ENCODE data around the gene ZNF587B. TPM values are rescaled to one million over a fixed set of nuclear protein-coding genes. Genes with fewer than 3 reads are reported as not detected.
"Not testable (repeated sequence)": the region's sequence is repeated elsewhere in the genome, so short reads cannot be mapped to it uniquely, and the experiment has no call there.

ZNF587B gene
- total RNA-seq, 1 donor from 2014 or later, result 15.3 TPM

DNA sequence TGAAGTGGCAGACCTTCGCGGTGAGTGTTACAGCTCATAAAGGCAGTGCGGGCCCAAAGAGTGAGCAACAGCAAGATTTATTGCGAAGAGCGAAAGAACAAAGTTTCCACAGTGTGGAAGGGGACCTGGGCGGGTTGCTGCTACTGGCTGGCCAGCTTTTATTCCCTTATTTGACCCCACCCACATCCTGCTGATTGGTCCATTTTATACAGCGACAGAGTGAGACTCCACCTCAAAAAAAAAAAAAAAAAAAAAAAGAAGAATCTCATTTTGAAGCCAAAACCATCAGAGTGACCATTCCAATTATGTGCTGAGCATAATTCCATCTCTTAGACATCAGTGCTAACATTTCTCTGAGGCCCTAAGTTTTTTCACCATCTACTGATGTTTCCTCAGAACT, 13.4 kb upstream of the ZNF587B start:
- no peaks in the 10 kb centered on the region for H3K36me3 ChIP-seq (ENCODE audit: control insufficient read depth, insufficient read depth, low read length)
- no peaks in the 10 kb centered on the region for H3K27me3 ChIP-seq (ENCODE audit: control insufficient read depth, insufficient read depth, low read length)
- H3K4me3 ChIP-seq (ENCODE audit: low read depth, low read length), result no peak overlapping the region
- no peak for DNase-seq (ENCODE audit: low read depth)
- TF ChIP-seq, protein P1, sequence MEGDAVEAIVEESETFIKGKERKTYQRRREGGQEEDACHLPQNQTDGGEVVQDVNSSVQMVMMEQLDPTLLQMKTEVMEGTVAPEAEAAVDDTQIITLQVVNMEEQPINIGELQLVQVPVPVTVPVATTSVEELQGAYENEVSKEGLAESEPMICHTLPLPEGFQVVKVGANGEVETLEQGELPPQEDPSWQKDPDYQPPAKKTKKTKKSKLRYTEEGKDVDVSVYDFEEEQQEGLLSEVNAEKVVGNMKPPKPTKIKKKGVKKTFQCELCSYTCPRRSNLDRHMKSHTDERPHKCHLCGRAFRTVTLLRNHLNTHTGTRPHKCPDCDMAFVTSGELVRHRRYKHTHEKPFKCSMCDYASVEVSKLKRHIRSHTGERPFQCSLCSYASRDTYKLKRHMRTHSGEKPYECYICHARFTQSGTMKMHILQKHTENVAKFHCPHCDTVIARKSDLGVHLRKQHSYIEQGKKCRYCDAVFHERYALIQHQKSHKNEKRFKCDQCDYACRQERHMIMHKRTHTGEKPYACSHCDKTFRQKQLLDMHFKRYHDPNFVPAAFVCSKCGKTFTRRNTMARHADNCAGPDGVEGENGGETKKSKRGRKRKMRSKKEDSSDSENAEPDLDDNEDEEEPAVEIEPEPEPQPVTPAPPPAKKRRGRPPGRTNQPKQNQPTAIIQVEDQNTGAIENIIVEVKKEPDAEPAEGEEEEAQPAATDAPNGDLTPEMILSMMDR (IDR thresholded peaks at IDR 0.05; ENCODE audit: insufficient read depth, low read length, poor library complexity, severe bottlenecking), result no peak

DNA sequence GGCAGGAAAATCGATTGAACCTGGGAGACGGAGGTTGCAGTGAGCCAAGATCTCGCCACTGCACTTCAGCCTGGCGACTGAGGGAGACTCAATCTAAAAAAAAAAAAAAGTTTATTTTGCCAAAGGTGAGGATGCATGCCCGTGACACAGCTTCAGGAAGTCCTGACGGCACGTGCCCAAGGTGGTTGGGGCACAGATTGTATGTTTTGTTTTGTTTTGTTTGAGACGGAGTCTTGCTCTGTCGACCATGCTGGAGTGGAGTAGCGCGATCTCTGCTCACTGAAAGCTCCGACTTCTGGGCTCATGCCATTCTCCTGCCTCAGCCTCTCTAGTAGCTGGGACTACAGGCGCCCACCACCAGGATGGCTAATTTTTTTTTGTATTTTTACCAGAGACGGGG, 12.1 kb upstream of the ZNF587B start:
- no peak for DNase-seq (ENCODE audit: low read depth)
- Histone ChIP-seq H3K27me3 (ENCODE audit: control insufficient read depth, insufficient read depth, low read length) (no peaks in the 10 kb centered on the region), H3K36me3 (ENCODE audit: control insufficient read depth, insufficient read depth, low read length) (no peaks in the 10 kb centered on the region), H3K4me3 (ENCODE audit: low read depth, low read length) (no peak overlapping the region)
- TF ChIP-seq, protein P1 (IDR thresholded peaks at IDR 0.05; ENCODE audit: insufficient read depth, low read length, poor library complexity, severe bottlenecking), result no peak

DNA sequence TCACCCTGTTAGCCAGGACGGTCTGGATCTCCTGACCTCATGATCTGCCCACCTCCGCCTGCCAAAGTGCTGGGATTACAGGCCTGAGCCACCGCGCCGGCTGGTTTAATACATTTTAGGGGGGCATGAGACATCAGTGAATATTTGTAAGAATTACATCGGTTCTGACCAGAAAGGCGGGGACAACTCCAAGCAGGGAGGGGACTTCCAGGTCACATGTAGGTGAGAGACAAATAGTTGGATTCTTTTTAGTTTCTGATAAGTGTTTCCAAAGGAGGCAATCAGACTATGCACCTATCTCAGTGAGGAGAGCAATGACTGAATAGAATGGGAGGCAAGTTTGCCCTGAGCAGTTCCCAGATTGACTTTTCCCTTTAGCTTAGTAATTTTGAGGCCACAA, 11.7 kb upstream of the ZNF587B start:
- TF ChIP-seq, protein P1 (IDR thresholded peaks at IDR 0.05; ENCODE audit: insufficient read depth, low read length, poor library complexity, severe bottlenecking), result no peak
- DNase-seq (ENCODE audit: low read depth), result no peak
- no peaks in the 10 kb centered on the region for H3K27me3 ChIP-seq (ENCODE audit: control insufficient read depth, insufficient read depth, low read length)
- no peaks in the 10 kb centered on the region for H3K36me3 ChIP-seq (ENCODE audit: control insufficient read depth, insufficient read depth, low read length)
- H3K4me3 ChIP-seq (ENCODE audit: low read depth, low read length), result no peak overlapping the region

DNA sequence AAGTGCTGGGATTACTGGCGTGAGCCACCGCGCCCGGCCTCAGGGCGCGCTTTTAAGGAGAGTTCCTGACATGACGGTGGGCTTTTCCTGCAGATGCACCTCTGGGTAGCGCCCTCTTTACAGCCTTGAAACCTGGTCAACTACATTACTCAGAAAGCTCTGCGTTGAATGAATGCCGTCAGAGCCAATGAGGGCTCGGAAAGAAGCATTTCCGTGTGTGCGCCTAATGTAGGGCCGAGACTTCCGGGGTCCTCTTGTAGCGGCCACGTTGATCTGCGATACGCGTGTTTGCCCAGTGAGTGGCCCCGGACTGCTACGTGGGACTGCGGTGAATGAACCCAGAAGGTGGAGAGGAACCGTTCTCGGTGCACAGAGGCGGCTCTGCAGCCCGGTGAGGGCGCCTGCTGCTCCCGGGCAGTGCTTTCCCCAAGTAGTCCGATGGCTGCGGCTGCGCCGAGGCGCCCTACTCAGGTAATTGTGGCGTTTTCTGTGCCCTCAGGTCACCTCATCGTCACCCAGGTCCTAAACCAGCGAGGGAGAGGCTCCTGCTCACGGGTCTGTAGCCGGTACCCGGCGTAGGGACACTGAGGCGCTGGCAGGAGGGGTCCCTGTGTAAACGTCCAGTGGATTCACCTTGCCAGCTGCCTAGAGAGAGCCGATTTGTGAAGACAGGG, 10.5 kb upstream of the ZNF587B start:
- DNase-seq (ENCODE audit: low read depth), result peak; percentile 87
- Histone ChIP-seq H3K27me3 (ENCODE audit: control insufficient read depth, insufficient read depth, low read length) (no peaks in the 10 kb centered on the region), H3K36me3 (ENCODE audit: control insufficient read depth, insufficient read depth, low read length) (no peaks in the 10 kb centered on the region), H3K4me3 (ENCODE audit: low read depth, low read length) (peak overlapping the region; percentile 72)
- TF ChIP-seq, protein P1 (IDR thresholded peaks at IDR 0.05; ENCODE audit: insufficient read depth, low read length, poor library complexity, severe bottlenecking), result no peak

DNA sequence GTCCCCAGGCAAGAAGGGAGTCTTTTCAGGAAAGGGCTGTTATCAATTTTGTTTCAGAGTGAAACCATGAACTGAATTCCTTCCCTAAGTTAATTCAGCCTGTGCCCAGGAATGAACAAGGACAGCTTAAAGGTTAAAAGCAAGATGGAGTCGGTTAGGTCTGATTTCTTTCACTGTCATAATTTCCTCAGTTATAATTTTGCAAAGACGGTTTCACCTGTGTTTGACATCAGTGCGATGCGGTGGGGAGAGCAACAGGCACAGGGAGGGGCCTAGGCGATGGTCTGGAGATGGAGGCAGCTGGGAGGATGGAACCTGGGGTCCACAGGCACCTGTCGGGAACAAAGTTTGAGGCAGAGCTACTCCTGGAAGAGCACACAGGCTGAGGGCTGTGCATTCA, 9.5 kb upstream of the ZNF587B start:
- H3K36me3 ChIP-seq (ENCODE audit: control insufficient read depth, insufficient read depth, low read length), result no peaks in the 10 kb centered on the region
- DNase-seq (ENCODE audit: low read depth), result no peak
- H3K4me3 ChIP-seq (ENCODE audit: low read depth, low read length), result peak overlapping the region; percentile 72
- H3K27me3 ChIP-seq (ENCODE audit: control insufficient read depth, insufficient read depth, low read length), result no peaks in the 10 kb centered on the region
- TF ChIP-seq, protein P1 (IDR thresholded peaks at IDR 0.05; ENCODE audit: insufficient read depth, low read length, poor library complexity, severe bottlenecking), result no peak

DNA sequence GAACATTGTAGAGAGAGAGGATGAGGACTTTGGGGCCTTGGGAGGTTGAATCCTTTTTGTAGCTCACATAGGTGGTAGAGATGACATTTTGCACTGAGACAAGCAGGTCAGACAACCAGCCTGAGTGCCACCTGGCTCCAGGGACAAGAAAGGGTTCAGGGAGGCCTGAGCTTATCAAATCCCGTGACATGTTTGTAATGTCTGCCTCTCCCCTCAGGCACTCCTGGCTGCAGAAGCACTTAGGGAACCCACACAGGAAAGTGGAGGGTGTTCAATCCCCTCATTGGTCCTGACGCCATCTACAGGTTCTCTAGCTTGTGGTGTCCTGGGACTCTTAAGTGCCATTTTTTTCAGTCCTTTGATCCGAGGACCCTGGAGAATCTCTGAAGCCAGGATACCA, 9.0 kb upstream of the ZNF587B start:
- not testable (repeated sequence) for H3K36me3 ChIP-seq (ENCODE audit: control insufficient read depth, insufficient read depth, low read length); H3K27me3 ChIP-seq (ENCODE audit: control insufficient read depth, insufficient read depth, low read length); H3K4me3 ChIP-seq (ENCODE audit: low read depth, low read length); DNase-seq (ENCODE audit: low read depth)

DNA sequence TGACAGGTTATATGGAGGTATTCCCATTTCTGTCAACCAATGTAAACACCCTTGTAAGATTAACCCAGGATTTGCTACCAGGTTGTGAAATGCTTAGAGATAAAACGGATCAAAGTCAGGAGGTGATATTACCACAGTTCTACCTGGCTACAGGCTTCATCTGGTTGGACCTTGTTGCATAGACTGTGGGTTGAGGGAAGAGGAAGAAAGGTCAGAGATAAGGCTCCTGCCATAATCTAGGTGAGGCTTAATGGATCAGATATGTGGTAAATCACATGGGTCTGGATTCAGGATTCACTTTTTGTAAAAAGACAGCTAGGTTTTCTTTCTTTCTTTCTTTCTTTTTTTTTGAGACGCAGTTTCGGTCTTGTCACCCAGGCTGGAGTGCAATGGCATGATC, 8.6 kb upstream of the ZNF587B start:
- not testable (repeated sequence) for H3K36me3 ChIP-seq (ENCODE audit: control insufficient read depth, insufficient read depth, low read length); H3K4me3 ChIP-seq (ENCODE audit: low read depth, low read length); H3K27me3 ChIP-seq (ENCODE audit: control insufficient read depth, insufficient read depth, low read length); DNase-seq (ENCODE audit: low read depth)

DNA sequence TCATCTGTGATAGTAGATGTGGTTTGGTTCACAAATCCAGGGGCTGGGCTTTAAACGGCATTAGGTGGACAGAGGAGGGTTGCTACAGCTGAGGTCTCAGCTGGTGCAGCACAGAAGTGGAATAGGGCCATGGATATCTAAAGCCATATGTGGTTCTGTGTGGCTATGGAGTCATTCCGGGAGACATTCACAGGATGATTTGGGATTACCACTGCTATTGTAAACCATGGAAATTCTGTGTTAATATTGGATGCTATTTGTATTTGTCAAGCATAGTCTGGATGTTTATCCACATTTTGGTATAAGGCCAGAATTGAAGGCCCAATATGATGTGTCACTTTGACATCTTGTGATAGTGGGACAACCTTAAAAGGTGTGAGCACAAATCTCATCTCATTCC, 6.9 kb upstream of the ZNF587B start:
- H3K27me3 ChIP-seq (ENCODE audit: control insufficient read depth, insufficient read depth, low read length); H3K4me3 ChIP-seq (ENCODE audit: low read depth, low read length); DNase-seq (ENCODE audit: low read depth); H3K36me3 ChIP-seq (ENCODE audit: control insufficient read depth, insufficient read depth, low read length): not testable (repeated sequence)

DNA sequence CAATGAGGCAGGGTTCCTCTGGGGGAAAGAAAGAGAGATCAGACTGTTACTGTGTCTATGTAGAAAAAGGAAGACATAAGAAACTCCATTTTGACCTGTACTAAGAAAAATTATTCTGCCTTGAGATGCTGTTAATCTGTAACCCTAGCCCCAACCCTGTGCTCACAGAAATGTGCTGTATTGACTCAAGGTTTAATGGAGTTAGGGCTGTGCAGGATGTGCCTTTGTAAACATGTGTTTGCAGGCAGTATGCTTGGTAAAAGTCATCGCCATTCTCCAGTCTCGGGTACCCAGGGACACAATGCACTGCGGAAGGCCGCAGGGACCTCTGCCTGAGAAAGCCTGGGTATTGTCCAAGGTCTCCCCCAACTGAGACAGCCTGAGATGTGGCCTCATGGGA, 6.5 kb upstream of the ZNF587B start:
- not testable (repeated sequence) for DNase-seq (ENCODE audit: low read depth); H3K4me3 ChIP-seq (ENCODE audit: low read depth, low read length); H3K36me3 ChIP-seq (ENCODE audit: control insufficient read depth, insufficient read depth, low read length); H3K27me3 ChIP-seq (ENCODE audit: control insufficient read depth, insufficient read depth, low read length)
